BE2C (cell line): ENCODE data around the gene ANKRD40CL. TPM values are rescaled to one million over a fixed set of nuclear protein-coding genes. Genes with fewer than 3 reads are reported as not detected.

Experiments used
- DNase-seq: peaks from one replicate; pipeline ENCODE4 v3.0.0-alpha.2; 2020
- H3K27me3 ChIP-seq: fragments of 250-450 bp; sonication (Bioruptor Pico); 2 replicates; pipeline ENCODE4 v1.5.1; 2020; ENCODE audit warnings: mild to moderate bottlenecking
- H3K36me3 ChIP-seq: fragments of 250-450 bp; sonication (Bioruptor Pico); 2 replicates; pipeline ENCODE4 v1.5.1; 2020; ENCODE audit warnings: mild to moderate bottlenecking
- H3K4me1 ChIP-seq: fragments of 250-450 bp; sonication (Bioruptor Pico); 2 replicates; pipeline ENCODE4 v1.5.1; 2020
- H3K4me3 ChIP-seq: 2 replicates; pipeline ENCODE4 v1.5.1; 2011; ENCODE audit warnings: low read depth, low read length
- H3K9me3 ChIP-seq: fragments of 250-450 bp; sonication (Bioruptor Pico); 2 replicates; pipeline ENCODE4 v1.5.1; 2020
- polyA plus RNA-seq: library from polyadenylated mRNA; unstranded; fragments of >200 nt; gene quantifications from one replicate; pipeline ENCODE4 v1.2.1, GENCODE V29; 2012; ENCODE audit warnings: low read depth, missing spikeins; ENCODE audit not compliant: insufficient read length, insufficient read depth
- TF ChIP-seq, protein P1 (sequence below): IDR thresholded peaks from 2 replicates; pipeline ENCODE4 v1.5.1; 2012; ENCODE audit warnings: mild to moderate bottlenecking, low read depth, low read length

Gene ANKRD40CL
- polyA plus RNA-seq = not detected

GRCh38 chr17:50767446-50767845, at the start of gene ANKRD40CL:
Gene ANKRD40CL (minus strand): TSS chr17:50767518. CDS start chr17:50766913, 605 bp downstream.
- no peak for DNase-seq
- Histone ChIP-seq H3K4me3 (no peak within 1 kb of the TSS), H3K4me1 (peaks cover 10% of the 10 kb centered on the region), H3K36me3 (no peaks in the 10 kb centered on the region), H3K27me3 (no peaks in the 10 kb centered on the region), H3K9me3 (no peaks in the 10 kb centered on the region)
- TF ChIP-seq, protein P1, sequence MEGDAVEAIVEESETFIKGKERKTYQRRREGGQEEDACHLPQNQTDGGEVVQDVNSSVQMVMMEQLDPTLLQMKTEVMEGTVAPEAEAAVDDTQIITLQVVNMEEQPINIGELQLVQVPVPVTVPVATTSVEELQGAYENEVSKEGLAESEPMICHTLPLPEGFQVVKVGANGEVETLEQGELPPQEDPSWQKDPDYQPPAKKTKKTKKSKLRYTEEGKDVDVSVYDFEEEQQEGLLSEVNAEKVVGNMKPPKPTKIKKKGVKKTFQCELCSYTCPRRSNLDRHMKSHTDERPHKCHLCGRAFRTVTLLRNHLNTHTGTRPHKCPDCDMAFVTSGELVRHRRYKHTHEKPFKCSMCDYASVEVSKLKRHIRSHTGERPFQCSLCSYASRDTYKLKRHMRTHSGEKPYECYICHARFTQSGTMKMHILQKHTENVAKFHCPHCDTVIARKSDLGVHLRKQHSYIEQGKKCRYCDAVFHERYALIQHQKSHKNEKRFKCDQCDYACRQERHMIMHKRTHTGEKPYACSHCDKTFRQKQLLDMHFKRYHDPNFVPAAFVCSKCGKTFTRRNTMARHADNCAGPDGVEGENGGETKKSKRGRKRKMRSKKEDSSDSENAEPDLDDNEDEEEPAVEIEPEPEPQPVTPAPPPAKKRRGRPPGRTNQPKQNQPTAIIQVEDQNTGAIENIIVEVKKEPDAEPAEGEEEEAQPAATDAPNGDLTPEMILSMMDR = no peak

- 0 out of 2 replicates have a peak, but pooled peaks cover 2% of the 10 kb centered on the region for H3K4me1 ChIP-seq
- H3K27me3 ChIP-seq = no peaks in the 10 kb centered on the region
- H3K36me3 ChIP-seq = no peaks in the 10 kb centered on the region
- no peaks in the 10 kb centered on the region for H3K9me3 ChIP-seq
- TF ChIP-seq, protein P1 = no peak
- no peak overlapping the region for H3K4me3 ChIP-seq
- no peak for DNase-seq
Measured at GRCh38 chr17:50816271-50816670, 49.0 kb upstream of the ANKRD40CL start.

GRCh38 chr17:50815400-50815799, 48.1 kb upstream of the ANKRD40CL start:
- H3K36me3 ChIP-seq = no peaks in the 10 kb centered on the region
- no peaks in the 10 kb centered on the region for H3K9me3 ChIP-seq
- no peak for DNase-seq
- TF ChIP-seq, protein P1 = no peak
- 0 out of 2 replicates have a peak, but pooled peaks cover 2% of the 10 kb centered on the region for H3K4me1 ChIP-seq
- H3K4me3 ChIP-seq = no peak overlapping the region
- no peaks in the 10 kb centered on the region for H3K27me3 ChIP-seq

GRCh38 chr17:50813583-50813982, 46.3 kb upstream of the ANKRD40CL start:
- Histone ChIP-seq H3K4me1 (0 out of 2 replicates have a peak, but pooled peaks cover 2% of the 10 kb centered on the region), H3K4me3 (no peak overlapping the region), H3K27me3 (no peaks in the 10 kb centered on the region), H3K36me3 (no peaks in the 10 kb centered on the region), H3K9me3 (no peaks in the 10 kb centered on the region)
- DNase-seq = no peak
- TF ChIP-seq, protein P1 = no peak

DNA sequence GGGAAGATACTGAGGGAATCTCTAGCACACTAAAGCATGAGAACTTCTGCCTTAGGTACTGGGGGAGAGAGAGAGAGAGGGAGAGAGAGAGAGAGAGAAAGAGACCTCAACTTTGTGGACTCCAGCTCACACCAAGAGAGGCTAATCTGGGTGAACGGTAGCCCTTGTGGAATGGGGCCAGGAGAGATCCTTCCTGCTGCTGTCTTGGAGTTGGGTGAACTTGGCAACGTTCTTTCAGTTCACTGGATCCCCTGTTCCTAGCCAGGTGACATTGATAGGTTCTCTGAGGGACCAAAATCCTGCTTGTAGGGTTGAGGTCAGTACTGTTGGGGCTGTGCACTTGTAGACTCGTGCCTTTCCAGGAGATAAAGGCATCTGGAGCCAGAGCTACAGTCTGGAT, 41.6 kb upstream of the ANKRD40CL start:
- Histone ChIP-seq H3K4me3 (no peak overlapping the region), H3K27me3 (no peaks in the 10 kb centered on the region), H3K9me3 (no peaks in the 10 kb centered on the region), H3K4me1 (no peaks in the 10 kb centered on the region), H3K36me3 (no peaks in the 10 kb centered on the region)
- no peak for DNase-seq
- TF ChIP-seq, protein P1 = no peak

DNA sequence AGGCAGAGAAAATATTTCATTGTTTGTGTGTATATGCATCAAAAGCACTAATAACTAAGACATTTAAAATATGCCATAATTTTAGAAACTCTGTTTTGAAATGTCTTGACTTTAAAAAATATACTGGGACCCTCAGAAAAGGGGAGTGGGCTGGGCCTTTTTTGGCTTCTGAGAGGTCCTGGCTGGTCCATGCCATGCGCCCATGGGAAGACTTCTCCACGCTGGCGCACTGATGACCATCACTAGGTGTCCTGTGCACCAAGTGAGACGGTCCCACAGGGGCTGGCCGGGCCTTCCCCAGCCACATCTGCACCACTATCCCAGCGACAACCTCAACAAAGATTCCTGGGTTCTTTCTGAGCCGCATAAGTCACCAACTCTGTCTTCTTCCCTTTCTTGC, 41.1 kb upstream of the ANKRD40CL start:
- TF ChIP-seq, protein P1 = no peak
- Histone ChIP-seq H3K4me3 (no peak overlapping the region), H3K27me3 (no peaks in the 10 kb centered on the region), H3K4me1 (no peaks in the 10 kb centered on the region), H3K9me3 (no peaks in the 10 kb centered on the region), H3K36me3 (no peaks in the 10 kb centered on the region)
- no peak for DNase-seq
